Neural progenitor cell (in vitro differentiated cells): ENCODE measurements around the gene FBXO33. TPM values are rescaled to one million over a fixed set of nuclear protein-coding genes. Genes with fewer than 3 reads are reported as not detected.

Source experiments
- DNase-seq: peaks from one replicate; pipeline ENCODE4 v3.0.0-alpha.2; 2016; ENCODE audit warnings: low spot score
- H2AFZ ChIP-seq: fragments of 200-600 bp; sonication (generic); replicated peaks from 2 replicates; pipeline ENCODE4 v1.6.1; 2016; ENCODE audit warnings: antibody characterized with exemption
- H3F3A ChIP-seq: fragments of 200-600 bp; sonication (generic); 2 replicates; pipeline ENCODE4 v1.6.1; 2016; ENCODE audit warnings: antibody characterized with exemption, low read depth
- H3K27ac ChIP-seq: fragments of 200-600 bp; sonication (generic); 2 replicates; pipeline ENCODE4 v1.5.1; 2016; ENCODE audit warnings: mild to moderate bottlenecking
- H3K27me3 ChIP-seq: fragments of 200-600 bp; sonication (generic); 2 replicates; pipeline ENCODE4 v1.6.1; 2016; ENCODE audit warnings: mild to moderate bottlenecking, moderate library complexity
- H3K36me3 ChIP-seq: fragments of 200-600 bp; sonication (generic); 2 replicates; pipeline ENCODE4 v1.5.1; 2016
- H3K4me1 ChIP-seq: fragments of 200-600 bp; sonication (generic); 2 replicates; pipeline ENCODE4 v1.6.1; 2016; ENCODE audit warnings: mixed run types
- H3K4me2 ChIP-seq: fragments of 200-600 bp; sonication (generic); 2 replicates; pipeline ENCODE4 v1.6.1; 2016
- H3K4me3 ChIP-seq: fragments of 200-600 bp; sonication (generic); 2 replicates; pipeline ENCODE4 v1.5.1; 2016
- H3K79me2 ChIP-seq: fragments of 200-600 bp; sonication (generic); 2 replicates; pipeline ENCODE4 v1.6.1; 2016; ENCODE audit warnings: low read depth
- H3K9ac ChIP-seq: fragments of 200-600 bp; sonication (generic); 2 replicates; pipeline ENCODE4 v1.6.1; 2016
- H3K9me3 ChIP-seq: fragments of 200-600 bp; sonication (generic); 2 replicates; pipeline ENCODE4 v1.5.1; 2016; ENCODE audit warnings: low read depth
- H4K20me1 ChIP-seq: fragments of 200-600 bp; sonication (generic); 2 replicates; pipeline ENCODE4 v1.6.1; 2016; ENCODE audit warnings: low read depth
- H3K27ac Mint-ChIP-seq: 3 replicates; pipeline ENCODE4 v1.8.0; 2021; ENCODE audit warnings: mixed read lengths
- H3K27me3 Mint-ChIP-seq: 2 replicates; pipeline ENCODE4 v1.8.0; 2022; ENCODE audit warnings: low read depth, mild to moderate bottlenecking, inconsistent platforms, moderate library complexity, mixed read lengths; ENCODE audit not compliant: insufficient read depth
- H3K36me3 Mint-ChIP-seq: 3 replicates; pipeline ENCODE4 v1.8.0; 2021; ENCODE audit warnings: mixed read lengths
- H3K4me1 Mint-ChIP-seq: 3 replicates; pipeline ENCODE4 v1.8.0; 2021; ENCODE audit warnings: mixed read lengths
- H3K4me3 Mint-ChIP-seq: 3 replicates; pipeline ENCODE4 v1.8.0; 2021; ENCODE audit warnings: mild to moderate bottlenecking, moderate library complexity, mixed read lengths
- H3K9me3 Mint-ChIP-seq: 3 replicates; pipeline ENCODE4 v1.8.0; 2020; ENCODE audit warnings: mixed read lengths
- CTCF ChIP-seq: fragments of 200-600 bp; sonication (generic); IDR thresholded peaks from 2 replicates; pipeline ENCODE4 v1.5.1; 2017; ENCODE audit warnings: antibody characterized with exemption, mild to moderate bottlenecking
- EZH2 ChIP-seq: fragments of 200-600 bp; sonication (generic); IDR thresholded peaks from 2 replicates; pipeline ENCODE4 v1.6.1; 2017; ENCODE audit warnings: antibody characterized with exemption, mild to moderate bottlenecking, moderate library complexity
- EZH2phosphoT487 ChIP-seq: fragments of 200-600 bp; sonication (generic); IDR thresholded peaks from 2 replicates; pipeline ENCODE4 v1.6.1; 2017; ENCODE audit warnings: antibody characterized with exemption
- total RNA-seq: library from RNA; depleted of rRNA; stranded (reverse); fragments of >200 nt; gene quantifications from 2 replicates; pipeline ENCODE4 v1.2.3, GENCODE V29; 2015; ENCODE audit warnings: low replicate concordance

Gene FBXO33
- total RNA-seq, 1 donor from 2014 or later: 23.7 TPM

- no peaks in the 10 kb centered on the region for H3K4me1 Mint-ChIP-seq
- DNase-seq: no peak
- no peak overlapping the region for H3K4me2 ChIP-seq
- no peaks in the 10 kb centered on the region for H3K9me3 ChIP-seq
- no peaks in the 10 kb centered on the region for H3K4me1 ChIP-seq
- H3K36me3 Mint-ChIP-seq: peaks cover 8% of the 10 kb centered on the region
- peaks cover 32% of the 10 kb centered on the region for H3K9me3 Mint-ChIP-seq
- peaks cover 10% of the 10 kb centered on the region for H3K79me2 ChIP-seq
- no peak overlapping the region for H3K4me3 Mint-ChIP-seq
- H3K27me3 Mint-ChIP-seq: no peaks in the 10 kb centered on the region
- no peak overlapping the region for H3K4me3 ChIP-seq
- H4K20me1 ChIP-seq: no peaks in the 10 kb centered on the region
- no peak overlapping the region for H3K9ac ChIP-seq
- no peaks in the 10 kb centered on the region for H3K36me3 ChIP-seq
- no peak for TF ChIP-seq EZH2
- TF ChIP-seq CTCF: no peak
- no peak for TF ChIP-seq EZH2phosphoT487
- H3K27ac ChIP-seq: no peak overlapping the region
- no peak overlapping the region for H3K27ac Mint-ChIP-seq
- H2AFZ ChIP-seq: no peak overlapping the region
- H3F3A ChIP-seq: no peaks in the 10 kb centered on the region
- no peaks in the 10 kb centered on the region for H3K27me3 ChIP-seq
Observed at GRCh38 chr14:39406560-39406959, 25.7 kb downstream of the FBXO33 start.

GRCh38 chr14:39398382-39398781, 33.9 kb downstream of the FBXO33 start:
- no peak for DNase-seq
- Mint-ChIP-seq H3K4me3 (no peak overlapping the region), H3K27me3 (no peaks in the 10 kb centered on the region), H3K36me3 (peaks cover 14% of the 10 kb centered on the region), H3K4me1 (peaks cover 12% of the 10 kb centered on the region), H3K9me3 (peaks cover 3% of the 10 kb centered on the region), H3K27ac (no peak overlapping the region)
- no peaks in the 10 kb centered on the region for H3K9me3 ChIP-seq
- H3K9ac ChIP-seq: no peak overlapping the region
- no peaks in the 10 kb centered on the region for H3K27me3 ChIP-seq
- no peaks in the 10 kb centered on the region for H3F3A ChIP-seq
- TF ChIP-seq CTCF: no peak
- TF ChIP-seq EZH2: no peak
- no peak for TF ChIP-seq EZH2phosphoT487
- no peaks in the 10 kb centered on the region for H4K20me1 ChIP-seq
- H3K27ac ChIP-seq: no peak overlapping the region
- no peak overlapping the region for H2AFZ ChIP-seq
- no peaks in the 10 kb centered on the region for H3K36me3 ChIP-seq
- H3K4me3 ChIP-seq: no peak overlapping the region
- no peaks in the 10 kb centered on the region for H3K79me2 ChIP-seq
- H3K4me1 ChIP-seq: no peaks in the 10 kb centered on the region
- H3K4me2 ChIP-seq: no peak overlapping the region

GRCh38 chr14:39396448-39396847, 35.8 kb downstream of the FBXO33 start:
- Histone ChIP-seq H2AFZ (no peak overlapping the region), H3K27ac (no peak overlapping the region), H3F3A (peaks cover 4% of the 10 kb centered on the region), H3K27me3 (no peaks in the 10 kb centered on the region), H3K4me2 (no peak overlapping the region), H3K79me2 (no peaks in the 10 kb centered on the region), H3K36me3 (no peaks in the 10 kb centered on the region), H3K9ac (no peak overlapping the region), H3K4me3 (no peak overlapping the region), H3K9me3 (no peaks in the 10 kb centered on the region), H3K4me1 (no peaks in the 10 kb centered on the region), H4K20me1 (no peaks in the 10 kb centered on the region)
- no peak overlapping the region for H3K27ac Mint-ChIP-seq
- no peak overlapping the region for H3K4me3 Mint-ChIP-seq
- H3K4me1 Mint-ChIP-seq: peaks cover 12% of the 10 kb centered on the region
- no peaks in the 10 kb centered on the region for H3K9me3 Mint-ChIP-seq
- no peaks in the 10 kb centered on the region for H3K27me3 Mint-ChIP-seq
- no peak for DNase-seq
- TF ChIP-seq CTCF (no peak), EZH2phosphoT487 (no peak), EZH2 (no peak)
- peaks cover 11% of the 10 kb centered on the region for H3K36me3 Mint-ChIP-seq
